Transverse colon (tissue), 4 donors: ENCODE measurements around the gene VAMP8.

Experiments
- CTCF ChIP-seq, 5 experiments: fragments of 200-600 bp in 3 of 5; fragments of 450-650 bp in 2 of 5; sonication (generic) in 3 of 5; IDR thresholded peaks; 1 replicate in 2 of 5; 2 replicates in 3 of 5; pipeline ENCODE4 v1.5.1; 2016 to 2017; ENCODE audit warnings: antibody characterized with exemption in 5 of 5, inconsistent platforms in 3 of 5, mild to moderate bottlenecking in 2 of 5, moderate library complexity in 1 of 5
- POLR2AphosphoS5 ChIP-seq, 3 donors: sonication (generic); formaldehyde crosslinking; IDR thresholded peaks; one replicate each; pipeline ENCODE4 v1.6.1; 2016; ENCODE audit warnings: antibody characterized with exemption in 3 of 3

DNA sequence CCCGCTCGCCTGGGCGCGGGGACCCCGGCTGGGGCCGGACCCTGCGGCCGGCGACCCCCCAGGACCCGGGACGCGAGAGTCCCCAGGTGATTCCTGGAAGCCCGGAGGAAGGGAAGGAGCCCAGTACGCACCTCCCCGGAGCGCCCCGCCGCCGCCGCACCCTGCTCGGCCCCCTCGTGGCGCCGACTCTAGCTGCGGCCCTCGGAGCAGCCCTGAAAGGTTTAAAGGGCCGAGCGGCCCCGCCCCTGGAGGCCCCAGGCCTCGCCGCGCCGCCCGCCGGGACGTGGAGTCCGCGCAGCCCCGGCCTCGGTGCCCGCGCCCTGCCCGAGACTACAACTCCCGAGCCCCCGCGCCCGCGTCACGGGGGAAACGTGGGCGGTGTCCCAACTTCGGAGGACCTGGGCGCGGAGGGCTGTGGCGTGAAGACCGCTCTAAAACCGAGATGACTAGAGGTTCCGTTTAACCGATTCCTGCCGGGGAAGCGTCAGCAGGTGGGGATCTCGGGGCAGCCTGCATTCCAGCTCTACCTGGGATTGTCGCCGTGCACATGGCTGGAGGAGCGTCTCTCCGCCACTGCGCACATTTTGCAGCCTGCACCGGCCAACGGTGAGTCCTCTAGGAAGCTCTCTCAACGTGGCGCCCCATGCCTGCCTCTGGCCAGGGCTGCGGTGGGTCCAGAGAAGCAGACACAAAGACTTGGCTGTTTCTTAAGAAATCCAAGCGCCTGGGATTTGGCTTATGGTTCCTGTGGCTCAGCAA, 25.3 kb downstream of the VAMP8 start, which contains the start of gene TMEM150A:
- TF ChIP-seq CTCF (IDR thresholded peaks at IDR 0.05) (peak in 4 of 5 experiments; percentile 30 to 50 (median 34)), POLR2AphosphoS5 (IDR thresholded peaks at IDR 0.05) (peak; percentile 57 to 79 (median 74))
